H9 (cell line): ENCODE data around the gene C20orf96. TPM values are rescaled to one million over a fixed set of nuclear protein-coding genes. Genes with fewer than 3 reads are reported as not detected.

ENCODE experiments used
- DNase-seq: peaks from one replicate; pipeline ENCODE4 v3.0.0-alpha.2; 2017
- H2AFZ ChIP-seq: one replicate; pipeline ENCODE4 v1.6.1; 2013; ENCODE audit warnings: mild to moderate bottlenecking, low read length, control low read depth, moderate library complexity
- H2AK5ac ChIP-seq: 2 replicates; pipeline ENCODE4 v1.6.1; 2013; ENCODE audit warnings: low read length, control low read depth, mixed read lengths; ENCODE audit not compliant: insufficient read length
- H2BK120ac ChIP-seq: one replicate; pipeline ENCODE4 v1.6.1; 2013; ENCODE audit warnings: low read depth, mild to moderate bottlenecking, low read length, control low read depth, inconsistent platforms; ENCODE audit not compliant: poor library complexity, severe bottlenecking
- H2BK12ac ChIP-seq: 2 replicates; pipeline ENCODE4 v1.6.1; 2013; ENCODE audit warnings: low read length, control low read depth, mixed read lengths, low read depth; ENCODE audit not compliant: insufficient read length
- H2BK15ac ChIP-seq: 2 replicates; pipeline ENCODE4 v1.6.1; 2013; ENCODE audit warnings: low read depth, low read length, control low read depth
- H2BK20ac ChIP-seq: one replicate; pipeline ENCODE4 v1.6.1; 2013; ENCODE audit warnings: low read depth, mild to moderate bottlenecking, low read length, control low read depth, inconsistent platforms; ENCODE audit not compliant: poor library complexity, severe bottlenecking
- H2BK5ac ChIP-seq: 2 replicates; pipeline ENCODE4 v1.6.1; 2013; ENCODE audit warnings: low read length, control low read depth, mixed read lengths; ENCODE audit not compliant: insufficient read length
- H3K14ac ChIP-seq: 2 replicates; pipeline ENCODE4 v1.6.1; 2013; ENCODE audit warnings: low read length, control low read depth; ENCODE audit not compliant: insufficient read depth
- H3K18ac ChIP-seq: 2 replicates; pipeline ENCODE4 v1.6.1; 2013; ENCODE audit warnings: low read depth, mild to moderate bottlenecking, mixed read lengths, low read length, control low read depth; ENCODE audit not compliant: insufficient read length
- H3K23ac ChIP-seq: 2 replicates; pipeline ENCODE4 v1.6.1; 2013; ENCODE audit warnings: low read length, control low read depth, mixed read lengths, low read depth; ENCODE audit not compliant: insufficient read length
- H3K23me2 ChIP-seq: 2 replicates; pipeline ENCODE4 v1.6.1; 2013; ENCODE audit warnings: low read depth, mild to moderate bottlenecking, mixed read lengths, low read length, control low read depth; ENCODE audit not compliant: insufficient read length, poor library complexity, severe bottlenecking
- H3K27ac ChIP-seq: 2 replicates; pipeline ENCODE4 v1.5.1; 2013; ENCODE audit warnings: low read length, control low read depth, mixed read lengths, low read depth; ENCODE audit not compliant: insufficient read length
- H3K27me3 ChIP-seq: 2 replicates; pipeline ENCODE4 v1.6.1; 2013; ENCODE audit warnings: low read length, control low read depth, inconsistent platforms; ENCODE audit not compliant: insufficient read depth
- H3K4ac ChIP-seq: 2 replicates; pipeline ENCODE4 v1.6.1; 2013; ENCODE audit warnings: low read depth, mild to moderate bottlenecking, control low read depth, inconsistent platforms, low read length, moderate library complexity
- H3K4me1 ChIP-seq: 2 replicates; pipeline ENCODE4 v1.6.1; 2013; ENCODE audit warnings: low read length, control low read depth, inconsistent platforms; ENCODE audit not compliant: insufficient read depth
- H3K4me2 ChIP-seq: 2 replicates; pipeline ENCODE4 v1.6.1; 2013; ENCODE audit warnings: low read length, control low read depth, mixed read lengths; ENCODE audit not compliant: insufficient read length, insufficient read depth
- H3K56ac ChIP-seq: 2 replicates; pipeline ENCODE4 v1.6.1; 2013; ENCODE audit warnings: low read depth, mild to moderate bottlenecking, mixed read lengths, low read length, control low read depth; ENCODE audit not compliant: insufficient read length
- H3K79me1 ChIP-seq: 2 replicates; pipeline ENCODE4 v1.6.1; 2013; ENCODE audit warnings: low read depth, mild to moderate bottlenecking, moderate library complexity, low read length, control low read depth, inconsistent platforms; ENCODE audit not compliant: insufficient read depth, poor library complexity, severe bottlenecking
- H3K79me2 ChIP-seq: 2 replicates; pipeline ENCODE4 v1.6.1; 2013; ENCODE audit warnings: low read length, control low read depth, inconsistent platforms; ENCODE audit not compliant: insufficient read depth
- H3K9ac ChIP-seq: 2 replicates; pipeline ENCODE4 v1.6.1; 2013; ENCODE audit warnings: low read length, control low read depth, mixed read lengths; ENCODE audit not compliant: insufficient read length; ENCODE audit errors: extremely low read depth
- H3K9me3 ChIP-seq: one replicate; pipeline ENCODE4 v1.6.1; 2013; ENCODE audit warnings: low read depth, low read length, inconsistent platforms; ENCODE audit not compliant: control insufficient read depth
- H3T11ph ChIP-seq: one replicate; pipeline ENCODE4 v1.6.1; 2013; ENCODE audit warnings: mild to moderate bottlenecking, low read length, control low read depth, inconsistent platforms
- H4K20me1 ChIP-seq: one replicate; pipeline ENCODE4 v1.6.1; 2013; ENCODE audit not compliant: control insufficient read depth, insufficient read length, insufficient read depth
- H4K5ac ChIP-seq: 2 replicates; pipeline ENCODE4 v1.6.1; 2013; ENCODE audit warnings: low read depth, mild to moderate bottlenecking, mixed read lengths, low read length, control low read depth; ENCODE audit not compliant: insufficient read length
- H4K8ac ChIP-seq: replicated peaks from 2 replicates; pipeline ENCODE4 v1.6.1; 2013; ENCODE audit warnings: low read length, control low read depth, mixed read lengths, low read depth; ENCODE audit not compliant: insufficient read length
- H4K91ac ChIP-seq: 2 replicates; pipeline ENCODE4 v1.6.1; 2013; ENCODE audit warnings: low read depth, mild to moderate bottlenecking, moderate library complexity, mixed read lengths, low read length, control low read depth; ENCODE audit not compliant: insufficient read length
- H3K27ac Mint-ChIP-seq, 3 experiments: 2 replicates in 2 of 3; 3 replicates in 1 of 3; pipeline ENCODE4 v1.8.0; 2020 to 2021; ENCODE audit warnings: mixed read lengths in 3 of 3, mild to moderate bottlenecking in 1 of 3, moderate library complexity in 1 of 3
- H3K27me3 Mint-ChIP-seq: 2 replicates; pipeline ENCODE4 v1.8.0; 2021; ENCODE audit warnings: low read depth, mild to moderate bottlenecking, moderate library complexity, mixed read lengths
- H3K36me3 Mint-ChIP-seq, 3 experiments: 2 replicates in 2 of 3; 3 replicates in 1 of 3; pipeline ENCODE4 v1.8.0; 2020 to 2021; ENCODE audit warnings: low read depth in 3 of 3, mixed read lengths in 3 of 3; ENCODE audit not compliant: insufficient read depth in 1 of 3
- H3K4me1 Mint-ChIP-seq, 2 experiments: 2 replicates each; pipeline ENCODE4 v1.8.0; 2020; ENCODE audit warnings: mixed read lengths in 2 of 2
- H3K4me3 Mint-ChIP-seq, 2 experiments: 2 replicates in 1 of 2; 3 replicates in 1 of 2; pipeline ENCODE4 v1.8.0; 2020 to 2021; ENCODE audit warnings: mild to moderate bottlenecking in 2 of 2, mixed read lengths in 2 of 2, moderate library complexity in 1 of 2
- H3K9me3 Mint-ChIP-seq, 2 experiments: 2 replicates in 1 of 2; 3 replicates in 1 of 2; pipeline ENCODE4 v1.8.0; 2020; ENCODE audit warnings: mild to moderate bottlenecking in 2 of 2, mixed read lengths in 2 of 2, moderate library complexity in 1 of 2
- WGBS: extraction: QIAGEN DNeasy Blood & Tissue Kit; methylation state at CpG from one replicate; pipeline ENCODE4 v1.1.7; 2013; ENCODE audit warnings: missing lambda C conversion rate, low lambda C conversion rate, mixed read lengths; ENCODE audit not compliant: insufficient read length; ENCODE audit errors: extremely low coverage; 5-methylcytosine and 5-hydroxymethylcytosine counted together
- total RNA-seq: library from RNA; stranded (reverse); gene quantifications from 2 replicates; pipeline ENCODE4 v1.2.1, GENCODE V29; 2021
- TF ChIP-seq, protein P1 (sequence below): fragments of 200-600 bp; sonication (generic); conservative IDR thresholded peaks from 3 replicates; pipeline ENCODE4 v1.8.0; 2021; ENCODE audit warnings: antibody characterized with exemption, mild to moderate bottlenecking

C20orf96 gene
- total RNA-seq, 1 experiment from 2014 or later = 14.5 TPM

DNA sequence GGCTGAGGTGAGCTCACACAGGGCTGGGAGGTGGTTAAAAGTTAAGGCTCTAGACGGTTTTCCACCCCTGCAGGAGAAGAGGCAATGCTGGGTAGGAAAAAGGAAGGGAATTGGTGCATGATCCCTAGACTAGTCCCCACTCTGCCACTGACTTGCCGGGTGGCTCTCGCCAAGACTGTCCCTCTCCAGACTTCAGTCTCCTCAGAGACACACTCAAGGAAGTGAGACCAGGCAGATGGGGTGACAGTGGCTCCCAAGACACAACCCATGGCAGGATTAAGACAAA, 13.1 kb downstream of the C20orf96 start:
- H2BK20ac ChIP-seq = no peak overlapping the region
- TF ChIP-seq, protein P1, sequence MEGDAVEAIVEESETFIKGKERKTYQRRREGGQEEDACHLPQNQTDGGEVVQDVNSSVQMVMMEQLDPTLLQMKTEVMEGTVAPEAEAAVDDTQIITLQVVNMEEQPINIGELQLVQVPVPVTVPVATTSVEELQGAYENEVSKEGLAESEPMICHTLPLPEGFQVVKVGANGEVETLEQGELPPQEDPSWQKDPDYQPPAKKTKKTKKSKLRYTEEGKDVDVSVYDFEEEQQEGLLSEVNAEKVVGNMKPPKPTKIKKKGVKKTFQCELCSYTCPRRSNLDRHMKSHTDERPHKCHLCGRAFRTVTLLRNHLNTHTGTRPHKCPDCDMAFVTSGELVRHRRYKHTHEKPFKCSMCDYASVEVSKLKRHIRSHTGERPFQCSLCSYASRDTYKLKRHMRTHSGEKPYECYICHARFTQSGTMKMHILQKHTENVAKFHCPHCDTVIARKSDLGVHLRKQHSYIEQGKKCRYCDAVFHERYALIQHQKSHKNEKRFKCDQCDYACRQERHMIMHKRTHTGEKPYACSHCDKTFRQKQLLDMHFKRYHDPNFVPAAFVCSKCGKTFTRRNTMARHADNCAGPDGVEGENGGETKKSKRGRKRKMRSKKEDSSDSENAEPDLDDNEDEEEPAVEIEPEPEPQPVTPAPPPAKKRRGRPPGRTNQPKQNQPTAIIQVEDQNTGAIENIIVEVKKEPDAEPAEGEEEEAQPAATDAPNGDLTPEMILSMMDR = no peak
- Mint-ChIP-seq H3K9me3 (peaks cover 2 to 6% of the 10 kb centered on the region in 2 experiments; a peak in 3 of 5 replicates), H3K36me3 (peaks cover 38 to 61% (median 39%) of the 10 kb centered on the region in 3 experiments), H3K4me3 (no peak overlapping the region), H3K4me1 (peaks cover 5 to 7% of the 10 kb centered on the region in 2 experiments), H3K27me3 (no peaks in the 10 kb centered on the region; the same call in 1 of the 2 replicates), H3K27ac (no peak overlapping the region; a peak in 1 of 7 replicates)
- no peak overlapping the region for H2BK120ac ChIP-seq
- DNase-seq = no peak
- H4K5ac ChIP-seq = no peak overlapping the region
- 0 out of 2 replicates have a peak, but pooled peaks cover 4% of the 10 kb centered on the region for H3K4me1 ChIP-seq
- no peak overlapping the region for H3K9ac ChIP-seq
- H3K23me2 ChIP-seq = no peaks in the 10 kb centered on the region
- H4K91ac ChIP-seq = no peak overlapping the region
- H3K14ac ChIP-seq = no peak overlapping the region
- H2AK5ac ChIP-seq = no peak overlapping the region
- H3K9me3 ChIP-seq = no peaks in the 10 kb centered on the region
- no peak overlapping the region for H3K18ac ChIP-seq
- no peaks in the 10 kb centered on the region for H3K27me3 ChIP-seq
- H2BK15ac ChIP-seq = no peak overlapping the region
- H4K20me1 ChIP-seq = no peaks in the 10 kb centered on the region
- no peak overlapping the region for H2BK5ac ChIP-seq
- no peak overlapping the region for H3K23ac ChIP-seq
- H2BK12ac ChIP-seq = no peak overlapping the region
- no peak overlapping the region for H3K4ac ChIP-seq
- H2AFZ ChIP-seq = no peak overlapping the region
- no peak overlapping the region for H3T11ph ChIP-seq
- H3K56ac ChIP-seq = no peak overlapping the region
- no peaks in the 10 kb centered on the region for H3K79me2 ChIP-seq
- H3K27ac ChIP-seq = no peak overlapping the region
- WGBS = no CpG with 5 or more reads among the region's 3 CpGs
- H4K8ac ChIP-seq = no peak overlapping the region
- H3K4me2 ChIP-seq = no peak overlapping the region
- no peaks in the 10 kb centered on the region for H3K79me1 ChIP-seq
